GM19468 (cell line): ENCODE measurements around the gene NKAIN2.

Experiments used
- ATAC-seq: cut with Tn5 transposase; IDR thresholded peaks from one replicate; pipeline ENCODE4 v1.9.1; 2021; ENCODE audit warnings: mild to moderate bottlenecking, moderate library complexity, moderate number of reproducible peaks; ENCODE audit not compliant: unreplicated experiment; ENCODE audit errors: extremely low read depth

NKAIN2 gene

DNA sequence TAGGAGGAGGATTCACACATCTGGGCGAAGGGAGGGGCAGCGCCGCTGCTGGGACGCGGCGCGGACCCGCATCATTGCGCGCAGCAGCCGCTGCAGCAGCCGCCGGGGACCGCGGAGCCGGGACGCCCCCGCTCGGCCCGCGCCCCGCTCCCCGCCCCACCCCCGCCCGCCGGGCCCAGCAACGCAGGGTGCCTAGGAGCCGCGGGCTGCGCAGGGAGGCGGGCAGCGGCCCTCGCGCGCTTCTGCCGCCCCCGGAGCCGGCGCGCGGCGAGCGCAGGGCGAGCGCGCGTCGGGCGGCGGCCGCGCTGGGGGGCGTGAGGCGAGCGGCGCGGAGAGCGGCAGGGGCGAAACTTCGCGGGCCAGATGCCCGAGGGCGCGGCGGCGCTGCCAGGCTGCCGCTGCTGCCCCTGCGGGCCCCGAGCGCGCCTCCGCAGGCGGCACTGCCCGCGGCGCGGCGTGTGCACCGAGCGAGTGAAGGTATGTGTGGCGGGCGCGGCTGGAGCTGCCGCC, at the start of gene NKAIN2:
Gene NKAIN2 (plus strand): TSS at position 362 of the 510 bp plus-strand sequence.
- ATAC-seq = peak; percentile 12

GRCh38 chr6:123759472-123759871, 44.2 kb upstream of the NKAIN2 start:
- ATAC-seq = no peak

DNA sequence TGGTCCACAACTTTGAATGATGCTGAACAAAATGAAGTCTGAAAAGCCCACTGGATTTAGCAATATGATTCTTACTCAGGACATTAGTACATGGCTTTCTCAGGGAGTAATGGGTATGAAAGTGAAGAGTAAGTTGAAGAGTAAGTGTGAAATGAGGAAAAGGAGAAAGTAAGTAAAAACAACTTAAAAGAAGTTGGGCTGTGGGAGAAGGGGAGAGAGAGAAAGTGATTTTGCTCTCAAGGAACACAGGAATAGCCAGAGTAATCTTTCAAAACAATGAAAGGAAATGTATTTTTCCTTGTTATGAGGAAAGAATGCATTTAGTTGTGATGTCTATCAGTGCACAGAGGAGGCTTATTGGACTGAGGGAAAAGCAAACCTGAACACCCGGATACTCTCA, 39.8 kb upstream of the NKAIN2 start:
- ATAC-seq = no peak

- ATAC-seq = no peak
These were observed 38.9 kb upstream of the NKAIN2 start for GRCh38 chr6:123764722-123765121.

GRCh38 chr6:123768921-123769320, 34.7 kb upstream of the NKAIN2 start:
- no peak for ATAC-seq

- ATAC-seq = no peak
These were observed 34.2 kb upstream of the NKAIN2 start for GRCh38 chr6:123769431-123769830.

DNA sequence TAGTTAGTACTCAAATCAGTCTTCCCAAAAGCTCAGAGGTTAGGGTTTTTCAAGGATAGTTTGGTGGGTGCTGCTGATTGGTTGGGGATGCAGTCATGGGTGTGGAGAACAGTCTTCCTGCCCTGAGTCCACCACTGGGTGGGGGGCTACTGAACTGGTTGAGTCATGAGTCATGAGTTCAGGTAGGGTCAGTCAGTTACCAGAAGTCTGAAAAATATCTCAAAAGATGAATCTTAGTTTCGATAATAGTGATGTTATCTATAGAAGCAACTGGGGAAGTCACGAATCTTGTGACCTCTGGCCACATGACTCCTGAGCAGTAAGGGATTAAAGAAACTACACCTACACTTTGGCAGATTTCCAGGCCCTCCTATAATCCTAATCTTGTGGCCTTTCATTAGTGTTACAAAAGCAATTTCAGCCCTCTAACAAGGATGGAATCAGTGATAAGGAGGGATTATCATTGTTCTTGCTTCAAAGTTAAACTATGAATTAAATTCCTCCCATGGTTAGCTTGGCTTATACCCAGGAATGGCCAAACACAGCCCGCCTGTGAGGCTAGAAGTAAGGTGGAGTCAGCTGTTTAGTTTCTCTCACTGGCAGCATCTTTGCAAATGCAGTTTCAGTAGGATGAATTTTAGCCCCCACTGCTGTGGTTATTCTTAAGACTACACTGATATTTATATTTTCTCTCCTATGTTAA, 33.3 kb upstream of the NKAIN2 start:
- ATAC-seq = peak; percentile 37

DNA sequence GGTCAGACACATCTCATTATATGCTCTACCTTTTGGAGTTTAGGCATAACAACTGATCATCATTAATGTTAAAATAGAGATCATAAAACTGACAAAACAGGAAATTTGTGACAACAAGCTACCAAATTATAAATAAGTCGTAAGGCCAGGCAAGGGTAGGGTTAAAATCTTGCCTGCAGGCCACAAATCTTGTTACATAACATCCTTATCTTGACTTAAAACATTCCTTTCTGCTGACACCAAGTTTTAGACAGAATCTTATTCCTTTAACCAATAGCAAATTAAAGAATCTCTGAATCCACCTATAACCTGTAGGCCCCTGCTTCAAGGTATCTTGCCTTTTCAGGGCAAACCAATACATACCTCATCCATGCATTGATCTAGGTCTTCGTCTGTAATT, 32.5 kb upstream of the NKAIN2 start:
- ATAC-seq = no peak

GRCh38 chr6:123777563-123777962, 26.1 kb upstream of the NKAIN2 start:
- ATAC-seq = no peak

DNA sequence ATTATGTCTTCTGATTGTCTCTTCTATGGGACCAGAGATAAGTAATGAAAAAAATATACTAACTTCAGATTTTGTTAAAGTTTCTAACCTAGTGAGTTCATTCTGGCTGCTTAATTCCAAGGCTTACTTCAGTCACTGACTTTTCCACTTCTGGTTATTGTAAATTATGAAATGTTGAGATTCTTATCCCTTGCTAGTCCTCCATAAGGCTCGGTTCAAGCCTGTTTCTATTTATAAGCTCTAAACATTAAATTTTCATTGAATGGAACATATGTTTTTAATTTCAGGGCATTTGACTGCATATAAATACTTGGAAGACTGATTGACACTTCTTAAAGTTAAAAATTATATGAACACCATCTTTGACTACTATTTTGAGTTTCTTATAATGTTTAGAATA, 23.6 kb upstream of the NKAIN2 start:
- no peak for ATAC-seq

DNA sequence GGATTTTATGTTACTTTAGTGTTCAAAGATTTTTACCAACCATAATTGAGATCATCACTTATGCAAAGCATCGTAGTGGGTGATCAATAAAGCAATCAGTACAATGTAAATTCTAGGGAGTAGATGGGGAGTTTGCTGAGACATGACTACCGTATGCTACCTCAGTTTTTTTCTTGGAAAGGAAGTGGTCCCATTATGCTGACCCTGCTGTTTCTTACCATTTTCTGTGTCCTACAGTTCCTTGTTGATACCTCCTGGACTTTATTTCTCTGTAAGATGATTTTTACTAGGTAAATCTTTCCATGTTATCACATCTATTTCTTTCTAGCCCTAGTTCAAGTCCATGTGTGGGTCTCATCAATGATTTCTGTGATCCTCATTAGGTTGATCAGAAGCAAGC, 19.3 kb upstream of the NKAIN2 start:
- ATAC-seq = no peak

- no peak for ATAC-seq
These were observed 18.6 kb upstream of the NKAIN2 start for GRCh38 chr6:123785039-123785438.

DNA sequence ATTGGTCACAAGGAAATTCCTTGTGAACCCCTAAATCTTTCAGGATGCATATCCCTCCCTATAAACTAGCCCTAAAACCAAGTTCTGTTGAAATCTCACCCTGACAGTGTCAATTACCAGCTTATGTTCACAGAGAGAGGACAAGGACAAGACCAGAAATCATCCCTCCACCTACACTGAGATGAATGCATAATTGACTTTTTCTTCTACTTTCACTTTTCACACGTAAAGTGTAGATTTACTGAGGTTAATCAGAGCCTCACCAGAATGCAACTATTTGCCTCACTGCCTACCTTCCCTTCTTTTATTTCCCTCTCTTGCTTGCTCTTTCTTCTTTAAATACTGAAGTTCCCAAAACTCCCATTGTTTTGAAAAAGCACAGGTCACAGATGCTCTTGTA, 15.3 kb upstream of the NKAIN2 start:
- ATAC-seq = no peak

- ATAC-seq = no peak
These were observed 9.5 kb upstream of the NKAIN2 start for GRCh38 chr6:123794190-123794589.

GRCh38 chr6:123794799-123795198, 8.9 kb upstream of the NKAIN2 start:
- no peak for ATAC-seq

GRCh38 chr6:123801067-123801466, 2.6 kb upstream of the NKAIN2 start:
- ATAC-seq = no peak

DNA sequence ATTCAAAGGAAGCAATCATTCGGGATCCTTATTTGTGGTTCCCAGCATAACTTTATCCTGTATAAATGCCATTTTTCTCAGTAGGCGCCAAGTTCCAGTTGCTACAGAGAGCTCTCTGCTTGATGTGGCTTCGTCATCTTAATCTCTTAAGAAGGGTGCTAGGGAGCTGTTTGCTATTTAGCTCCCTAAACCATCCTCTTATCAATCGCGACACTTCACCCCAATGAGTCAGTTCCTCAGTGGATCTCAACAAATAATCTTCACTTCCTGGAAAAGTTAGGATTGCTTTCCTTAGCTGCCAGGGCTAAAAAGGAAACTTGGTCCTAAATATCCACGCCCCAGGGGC, 1.3 kb upstream of the NKAIN2 start:
- ATAC-seq = no peak

GRCh38 chr6:123802697-123803503, 765 bp upstream of the NKAIN2 start:
- ATAC-seq = peak; percentile 96

GRCh38 chr6:123804014-123804786, 535 bp downstream of the NKAIN2 start:
- no peak for ATAC-seq

GRCh38 chr6:123804787-123805540, 1.3 kb downstream of the NKAIN2 start:
- no peak for ATAC-seq
